GM19395 (cell line): Measurements from ENCODE around the gene RASGRP1.

Experiments
- ATAC-seq: cut with Tn5 transposase; IDR thresholded peaks from one replicate; pipeline ENCODE4 v1.9.1; 2021; ENCODE audit warnings: mild to moderate bottlenecking, moderate library complexity; ENCODE audit not compliant: unreplicated experiment

The RASGRP1 gene

DNA sequence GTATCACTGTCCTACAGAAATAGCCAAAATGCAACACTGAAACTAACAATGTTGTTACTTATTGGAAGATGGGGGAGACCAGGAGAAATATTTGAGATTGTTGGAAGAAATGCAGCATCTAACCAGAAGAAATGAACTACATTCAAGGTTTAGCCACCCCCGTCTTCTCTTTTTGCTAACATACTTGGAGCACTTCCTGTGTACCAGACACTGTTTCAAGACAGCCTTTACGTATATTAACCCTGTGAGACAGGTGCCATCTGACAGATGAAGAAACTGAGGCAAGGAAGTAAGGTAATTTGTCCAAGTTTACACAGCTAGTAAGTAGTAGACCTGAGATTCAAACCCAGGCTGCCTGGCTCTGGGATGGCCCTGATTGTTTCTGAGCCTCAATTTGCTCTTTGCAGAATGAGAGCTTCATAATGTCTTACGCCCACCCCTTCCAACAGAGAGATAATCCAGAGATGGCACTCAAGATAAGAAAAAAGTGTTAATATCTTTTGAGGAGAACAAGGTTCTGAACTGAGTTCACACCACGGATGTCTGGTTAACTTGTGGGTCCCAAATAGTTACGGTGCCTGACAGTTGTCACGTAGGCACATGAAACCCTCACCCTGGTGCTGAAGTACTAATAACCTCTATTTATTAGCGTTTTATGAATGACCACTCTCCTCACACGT lies 26.1 kb downstream of the RASGRP1 start:
- no peak for ATAC-seq

GRCh38 chr15:38536201-38536676 lies 28.4 kb downstream of the RASGRP1 start:
- ATAC-seq: no peak

DNA sequence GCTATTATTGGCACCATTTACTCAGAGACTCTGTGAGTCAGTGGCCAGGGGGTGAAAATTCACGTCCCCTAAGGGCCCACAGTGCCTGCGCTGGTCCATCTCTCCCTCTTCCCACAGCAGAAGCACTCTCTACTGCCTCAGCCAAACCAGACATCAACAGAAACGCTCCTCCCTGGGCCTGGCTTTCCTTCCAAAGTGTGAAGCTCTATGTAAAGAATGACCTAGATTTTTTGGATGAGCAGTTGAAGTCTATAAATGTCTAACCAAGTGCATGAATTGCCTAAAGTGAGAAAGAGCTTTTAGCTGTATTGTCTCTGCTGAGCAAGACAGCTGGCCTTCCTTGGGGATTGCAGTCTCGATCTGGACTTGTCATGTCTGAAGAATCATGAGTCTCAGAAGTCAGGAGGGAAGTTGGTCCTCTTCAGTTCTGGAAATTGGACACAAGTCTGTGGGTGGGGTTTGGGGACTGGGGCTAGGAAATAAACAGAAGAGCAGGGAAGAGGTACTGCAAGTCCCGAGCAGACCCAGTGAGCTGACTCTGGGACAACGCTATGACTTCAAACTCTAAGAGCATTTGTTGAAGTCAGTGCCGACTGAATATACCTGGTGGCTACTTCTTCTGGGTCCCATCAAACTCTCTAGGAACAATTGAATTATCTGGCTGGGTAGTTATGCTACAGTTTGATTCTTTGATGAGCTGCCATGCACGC lies 29.0 kb downstream of the RASGRP1 start:
- no peak for ATAC-seq

GRCh38 chr15:38534691-38535090 lies 29.9 kb downstream of the RASGRP1 start:
- ATAC-seq: no peak

DNA sequence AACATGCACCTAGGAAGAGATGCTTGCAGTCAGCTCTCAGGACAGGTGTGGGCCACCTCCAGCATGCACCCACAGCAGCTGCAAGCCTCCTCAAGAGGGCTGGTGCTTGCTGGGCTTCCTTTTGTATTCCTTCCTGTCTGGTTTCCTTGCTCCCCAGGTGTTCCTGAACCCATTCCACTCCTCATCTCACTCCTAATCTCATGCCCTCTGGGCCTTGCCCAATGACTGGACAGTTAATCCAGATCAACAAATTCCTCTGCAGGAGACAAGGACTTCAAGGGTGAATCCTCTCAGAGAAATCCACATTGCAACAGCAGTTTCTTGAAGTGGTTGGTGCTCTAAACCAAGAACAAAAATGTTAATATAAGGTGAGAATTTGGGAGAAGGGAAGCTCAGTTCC lies 30.7 kb downstream of the RASGRP1 start:
- ATAC-seq: no peak

DNA sequence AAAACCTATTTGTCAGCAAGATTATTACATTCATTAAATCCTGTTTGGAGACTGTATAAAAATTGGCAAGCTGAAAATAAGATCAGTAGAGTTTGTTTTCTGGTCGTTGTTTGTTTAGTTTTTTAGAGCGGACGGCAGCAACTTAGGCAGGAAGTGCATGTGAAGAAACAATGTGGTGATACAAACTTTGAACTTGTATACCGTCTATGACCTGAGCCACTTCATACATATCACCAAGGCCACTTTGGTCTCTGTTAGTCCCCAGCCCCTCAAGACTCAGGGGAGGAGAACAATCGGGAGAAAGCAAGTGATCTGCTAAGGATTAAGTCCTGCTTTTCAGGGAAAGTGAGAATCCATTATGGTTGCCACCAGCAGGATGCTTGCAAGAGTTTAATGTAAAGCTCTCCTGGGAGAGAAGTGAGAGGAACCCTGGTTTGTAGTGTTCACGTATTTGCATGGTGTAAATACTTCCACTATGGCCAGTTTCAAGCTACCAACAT lies 31.1 kb downstream of the RASGRP1 start:
- no peak for ATAC-seq

DNA sequence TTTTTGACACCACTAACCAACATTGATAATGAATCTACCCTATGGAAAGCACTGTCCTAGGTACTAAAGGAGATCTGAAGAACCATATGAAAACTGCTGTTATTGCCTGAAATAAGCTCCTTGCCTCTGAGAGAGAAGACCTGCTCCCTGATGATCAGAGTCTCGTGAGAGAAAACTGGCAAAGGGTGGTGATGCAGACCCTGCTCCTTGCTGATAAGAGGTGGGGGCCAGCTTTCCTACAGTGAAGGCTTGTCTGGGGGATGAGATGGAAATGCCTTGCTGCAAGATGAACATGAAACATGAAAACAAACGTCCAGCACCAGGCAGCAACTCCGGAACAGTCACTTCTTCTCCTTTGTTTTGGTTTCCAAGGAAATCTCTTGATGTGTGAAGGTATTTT lies 31.9 kb downstream of the RASGRP1 start:
- no peak for ATAC-seq

- no peak for ATAC-seq
Observed at GRCh38 chr15:38531509-38531908, 33.1 kb downstream of the RASGRP1 start.

GRCh38 chr15:38530113-38530512 lies 34.5 kb downstream of the RASGRP1 start:
- no peak for ATAC-seq

GRCh38 chr15:38528294-38528693 lies 36.3 kb downstream of the RASGRP1 start:
- no peak for ATAC-seq

GRCh38 chr15:38526158-38526557 lies 38.5 kb downstream of the RASGRP1 start:
- no peak for ATAC-seq

GRCh38 chr15:38525489-38525888 lies 39.1 kb downstream of the RASGRP1 start:
- no peak for ATAC-seq

- ATAC-seq: no peak
Observed at GRCh38 chr15:38524156-38524555, 40.5 kb downstream of the RASGRP1 start.

DNA sequence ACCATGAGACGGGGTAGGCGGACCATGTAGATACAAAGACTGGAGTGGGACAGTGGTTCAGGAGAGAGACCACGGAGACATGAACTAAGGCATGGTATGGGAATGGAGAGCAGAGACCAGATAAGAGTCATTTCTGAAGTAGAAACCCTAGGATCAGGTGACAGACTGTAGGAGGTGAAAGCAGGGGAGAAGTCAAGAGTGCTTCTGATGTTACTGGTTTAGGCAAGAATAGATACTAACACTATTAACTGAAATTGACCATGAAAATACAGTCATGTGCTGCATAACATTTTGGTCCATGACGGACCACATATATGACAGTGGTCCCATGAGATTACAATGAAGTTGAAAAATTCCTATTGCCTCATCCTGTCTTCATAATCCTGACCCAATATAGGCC lies 41.7 kb downstream of the RASGRP1 start:
- ATAC-seq: no peak

GRCh38 chr15:38521316-38521715 lies 43.3 kb downstream of the RASGRP1 start:
- no peak for ATAC-seq

DNA sequence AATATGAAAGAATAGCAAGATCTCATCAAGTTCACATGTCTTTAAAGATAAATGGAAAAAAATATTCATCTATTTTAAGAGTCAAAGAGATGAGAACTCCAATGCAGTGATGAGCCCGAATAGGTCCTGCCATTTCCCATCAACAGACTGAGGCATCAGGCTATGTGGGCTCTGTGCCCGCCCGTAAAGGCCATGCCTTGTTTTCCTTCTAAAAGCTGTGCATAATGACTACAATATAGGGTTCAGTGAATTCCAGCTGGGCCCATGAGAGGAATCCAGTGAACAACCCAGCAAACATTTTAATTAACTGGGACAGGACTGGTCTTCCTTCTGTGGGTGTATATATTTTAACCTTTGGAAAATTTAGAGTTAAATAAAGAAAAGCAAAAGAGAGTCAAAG lies 44.6 kb downstream of the RASGRP1 start:
- no peak for ATAC-seq

- ATAC-seq: no peak
Observed at GRCh38 chr15:38518084-38518483, 46.5 kb downstream of the RASGRP1 start.

DNA sequence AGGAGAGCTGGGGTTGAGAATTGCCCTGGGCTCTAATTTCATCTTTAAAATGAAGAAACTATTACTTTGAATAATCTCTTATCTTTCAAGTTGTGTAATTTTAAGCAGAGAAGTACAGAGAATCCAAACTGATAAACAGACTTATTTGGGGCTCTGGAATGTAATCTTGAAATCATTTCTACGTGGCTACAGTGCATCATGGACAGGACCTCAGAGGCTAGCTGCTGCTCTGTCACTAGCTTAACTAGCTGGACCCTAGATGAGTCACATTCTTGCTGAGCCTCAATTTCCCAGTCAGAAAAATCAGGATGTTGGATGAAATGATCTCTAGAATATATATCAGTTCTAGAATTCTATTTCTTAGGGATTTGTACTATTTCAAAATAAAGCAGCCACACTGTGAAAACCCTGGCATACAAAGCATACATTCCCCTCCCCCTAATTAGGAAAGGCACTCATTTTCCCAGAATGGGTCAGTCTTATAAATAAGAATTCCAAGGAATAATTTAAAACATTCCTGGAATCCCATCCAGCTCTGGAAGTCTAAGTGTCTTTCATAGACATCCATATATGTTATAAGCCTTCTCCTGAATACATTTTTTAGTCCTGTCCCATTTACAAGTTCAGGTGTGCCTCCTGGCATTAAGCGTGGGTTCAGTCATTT lies 47.2 kb downstream of the RASGRP1 start:
- ATAC-seq: no peak

- ATAC-seq: no peak
Observed at GRCh38 chr15:38516626-38517025, 48.0 kb downstream of the RASGRP1 start.

- no peak for ATAC-seq
Observed at GRCh38 chr15:38514601-38515000, 50.0 kb downstream of the RASGRP1 start.

- ATAC-seq: no peak
Observed at GRCh38 chr15:38512901-38513300, 51.7 kb downstream of the RASGRP1 start.

DNA sequence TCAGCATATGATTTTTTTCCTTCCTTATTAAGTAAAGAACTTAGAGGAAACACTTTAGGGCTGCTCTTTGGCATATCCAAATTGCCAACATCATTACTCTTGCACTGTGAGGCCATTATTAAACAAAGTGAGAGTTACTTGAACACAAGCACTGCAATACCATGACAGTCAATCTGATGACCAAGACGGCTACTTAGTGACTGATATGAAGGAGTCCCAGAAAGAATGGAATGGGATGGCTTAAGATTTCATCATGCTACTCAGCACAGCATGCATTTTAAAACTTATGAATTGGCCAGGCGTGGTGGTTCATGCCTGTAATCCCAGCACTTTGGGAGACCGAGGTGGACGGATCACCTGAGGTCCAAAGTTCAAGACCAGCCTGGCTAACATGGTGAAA lies 55.5 kb downstream of the RASGRP1 start:
- no peak for ATAC-seq
